HCT116 (cell line): ENCODE data around the gene CRACR2A.

ENCODE experiments used
- CBX3 ChIP-seq: IDR thresholded peaks from 2 replicates; pipeline ENCODE4 v1.6.1; 2012; ENCODE audit warnings: low read depth
- CTCF ChIP-seq, 3 experiments: fragments of 200-600 bp in 1 of 3; sonication (generic) in 1 of 3; IDR thresholded peaks in 2 of 3; conservative IDR thresholded peaks in 1 of 3; 2 replicates each; pipeline ENCODE4 v1.5.1; 2012 to 2017; ENCODE audit warnings: low read depth in 2 of 3, low read length in 2 of 3, antibody characterized with exemption in 1 of 3, borderline replicate concordance in 1 of 3, control low read depth in 1 of 3, mild to moderate bottlenecking in 1 of 3, mixed read lengths in 1 of 3, mixed run types in 1 of 3, moderate library complexity in 1 of 3; ENCODE audit not compliant: insufficient read depth in 1 of 3
- EGR1 ChIP-seq: IDR thresholded peaks from 2 replicates; pipeline ENCODE4 v1.6.1; 2012; ENCODE audit warnings: low read depth
- EZH2 ChIP-seq: fragments of 200-600 bp; sonication (generic); IDR thresholded peaks from 2 replicates; pipeline ENCODE4 v1.6.1; 2017; ENCODE audit warnings: antibody characterized with exemption, mixed run types
- MAX ChIP-seq: IDR thresholded peaks from 2 replicates; pipeline ENCODE4 v1.6.1; 2012
- POLR2A ChIP-seq: IDR thresholded peaks from 2 replicates; pipeline ENCODE4 v1.7.0; 2011; ENCODE audit warnings: borderline replicate concordance; ENCODE audit not compliant: insufficient read depth, insufficient read length; ENCODE audit errors: extremely low read depth
- SIN3A ChIP-seq: IDR thresholded peaks from 2 replicates; pipeline ENCODE4 v1.6.1; 2012; ENCODE audit warnings: low read depth
- YY1 ChIP-seq: IDR thresholded peaks from 2 replicates; pipeline ENCODE4 v1.6.1; 2011; ENCODE audit warnings: low read length, low read depth, moderate library complexity, mild to moderate bottlenecking; ENCODE audit not compliant: insufficient replicate concordance; ENCODE audit errors: extremely low read depth

GRCh38 chr12:3713483-3713882, 39.4 kb downstream of the CRACR2A start:
- TF ChIP-seq EGR1 (no peak), POLR2A (no peak), EZH2 (no peak), CTCF (IDR thresholded peaks at IDR 0.05 in 2 of 3, conservative IDR thresholded peaks at IDR 0.05 in 1 of 3; ENCODE audit: borderline replicate concordance in 1 of 3, insufficient read depth in 1 of 3, low read depth in 2 of 3, low read length in 2 of 3) (no peak), CBX3 (no peak), YY1 (no peak), MAX (no peak), SIN3A (no peak)
